Measurements from ENCODE around the gene COL27A1.

Gene COL27A1

GRCh38 chr9:114309096-114309495, 153.8 kb downstream of the COL27A1 start:
- H3K27ac ChIP-seq = no peak overlapping the region
- TF ChIP-seq ZFX (IDR thresholded peaks at IDR 0.05) (no peak), CTCF (conservative IDR thresholded peaks at IDR 0.05) (no peak)

GRCh38 chr9:114310471-114311450, 155.4 kb downstream of the COL27A1 start:
- no peak overlapping the region for H3K27ac ChIP-seq
- no peak for TF ChIP-seq ZFX (IDR thresholded peaks at IDR 0.05)
- TF ChIP-seq CTCF (conservative IDR thresholded peaks at IDR 0.05) = no peak

- H3K27ac ChIP-seq = no peak overlapping the region
- TF ChIP-seq ZFX (IDR thresholded peaks at IDR 0.05) (no peak), CTCF (conservative IDR thresholded peaks at IDR 0.05) (no peak)
These were observed 156.5 kb downstream of the COL27A1 start for GRCh38 chr9:114311571-114312512.

- no peak overlapping the region for H3K27ac ChIP-seq
- TF ChIP-seq CTCF (conservative IDR thresholded peaks at IDR 0.05) = no peak
- no peak for TF ChIP-seq ZFX (IDR thresholded peaks at IDR 0.05)
These were observed 157.2 kb downstream of the COL27A1 start for GRCh38 chr9:114312513-114312875.

- TF ChIP-seq CTCF (conservative IDR thresholded peaks at IDR 0.05) = no peak
- no peak for TF ChIP-seq ZFX (IDR thresholded peaks at IDR 0.05)
- H3K27ac ChIP-seq = no peak overlapping the region
These were observed 157.8 kb downstream of the COL27A1 start for GRCh38 chr9:114313186-114313585.

GRCh38 chr9:114314256-114314867, 159.0 kb downstream of the COL27A1 start:
- H3K27ac ChIP-seq = no peak overlapping the region
- no peak for TF ChIP-seq CTCF (conservative IDR thresholded peaks at IDR 0.05)
- no peak for TF ChIP-seq ZFX (IDR thresholded peaks at IDR 0.05)

Data from C4-2B (cell line).